Neural cell (in vitro differentiated cells): Measurements from ENCODE around the gene PTEN. TPM values are rescaled to one million over a fixed set of nuclear protein-coding genes. Genes with fewer than 3 reads are reported as not detected.

ENCODE experiments used
- H2AFZ ChIP-seq: fragments of 200-600, 300-800 bp; sonication (generic), shearing (Covaris generic); 2 replicates; pipeline ENCODE4 v1.6.0; 2014; ENCODE audit warnings: low read depth, mild to moderate bottlenecking, antibody characterized with exemption, low read length, moderate library complexity
- H3F3A ChIP-seq: fragments of 200-600 bp; shearing (Covaris generic); 2 replicates; pipeline ENCODE4 v1.6.1; 2016; ENCODE audit warnings: mild to moderate bottlenecking, moderate library complexity, mixed read lengths, antibody characterized with exemption, low read length; ENCODE audit not compliant: insufficient read depth, poor library complexity, severe bottlenecking
- H3K27ac ChIP-seq: fragments of 200-600, 300-800 bp; sonication (generic), shearing (Covaris generic); 2 replicates; pipeline ENCODE4 v1.5.1; 2014; ENCODE audit warnings: mild to moderate bottlenecking, low read length, moderate library complexity
- H3K27me3 ChIP-seq: fragments of 300-800, 200-600 bp; sonication (generic), shearing (Covaris generic); 2 replicates; pipeline ENCODE4 v1.6.0; 2014; ENCODE audit warnings: mild to moderate bottlenecking, low read depth, low read length, moderate library complexity; ENCODE audit not compliant: insufficient read depth
- H3K36me3 ChIP-seq: fragments of 300-800, 200-600 bp; sonication (generic), shearing (Covaris generic); 2 replicates; pipeline ENCODE4 v1.5.1; 2014; ENCODE audit warnings: mild to moderate bottlenecking, antibody characterized with exemption, low read length, moderate library complexity; ENCODE audit not compliant: insufficient read depth
- H3K4me2 ChIP-seq: fragments of 300-800, 200-600 bp; sonication (generic), shearing (Covaris generic); 2 replicates; pipeline ENCODE4 v1.6.0; 2014; ENCODE audit warnings: mild to moderate bottlenecking, low read length
- H3K4me3 ChIP-seq: fragments of 300-800, 200-600 bp; sonication (generic), shearing (Covaris generic); 2 replicates; pipeline ENCODE4 v1.5.1; 2014; ENCODE audit warnings: mild to moderate bottlenecking, low read length, moderate library complexity
- H3K79me2 ChIP-seq: fragments of 200-600 bp; shearing (Covaris generic); replicated peaks from 2 replicates; pipeline ENCODE4 v1.6.0; 2014; ENCODE audit warnings: mild to moderate bottlenecking, low read length, moderate library complexity; ENCODE audit not compliant: insufficient read depth
- H3K9ac ChIP-seq: fragments of 300-800, 200-600 bp; sonication (generic), shearing (Covaris generic); 2 replicates; pipeline ENCODE4 v1.6.1; 2016; ENCODE audit warnings: mild to moderate bottlenecking, low read length, mixed read lengths
- H3K9me2 ChIP-seq: fragments of 200-600 bp; shearing (Covaris generic); 2 replicates; pipeline ENCODE4 v1.6.1; 2016; ENCODE audit warnings: mild to moderate bottlenecking, low read length, mixed read lengths; ENCODE audit not compliant: insufficient read depth
- H3K9me3 ChIP-seq: fragments of 200-600, 300-800 bp; sonication (generic), shearing (Covaris generic); 2 replicates; pipeline ENCODE4 v1.6.1; 2016; ENCODE audit warnings: mild to moderate bottlenecking, mixed run types, low read length, moderate library complexity, mixed read lengths
- H4K20me1 ChIP-seq: fragments of 200-600 bp; shearing (Covaris generic); 2 replicates; pipeline ENCODE4 v1.6.1; 2016; ENCODE audit warnings: mild to moderate bottlenecking, mixed run types; ENCODE audit not compliant: insufficient read depth
- EP300 ChIP-seq: fragments of 450-650 bp; conservative IDR thresholded peaks from 2 replicates; pipeline ENCODE4 v1.6.1; 2014; ENCODE audit warnings: antibody characterized with exemption, mild to moderate bottlenecking, moderate library complexity; ENCODE audit not compliant: poor library complexity, severe bottlenecking
- EZH2 ChIP-seq: fragments of 200-600, 300-800 bp; shearing (Covaris generic), sonication (generic); IDR thresholded peaks from 2 replicates; pipeline ENCODE4 v1.6.1; 2014; ENCODE audit warnings: antibody characterized with exemption, low read length, borderline replicate concordance, mild to moderate bottlenecking; ENCODE audit not compliant: insufficient read depth, poor library complexity, severe bottlenecking
- MXI1 ChIP-seq: fragments of 450-650 bp; conservative IDR thresholded peaks from 2 replicates; pipeline ENCODE4 v1.6.1; 2014; ENCODE audit warnings: antibody characterized with exemption, mild to moderate bottlenecking; ENCODE audit not compliant: poor library complexity, severe bottlenecking
- POLR2AphosphoS5 ChIP-seq: IDR thresholded peaks from 2 replicates; pipeline ENCODE4 v1.6.1; 2012
- RAD21 ChIP-seq: fragments of 450-650 bp; conservative IDR thresholded peaks from 2 replicates; pipeline ENCODE4 v1.6.1; 2014; ENCODE audit warnings: antibody characterized with exemption, mild to moderate bottlenecking, moderate library complexity
- REST ChIP-seq: IDR thresholded peaks from 2 replicates; pipeline ENCODE4 v1.6.1; 2012; ENCODE audit warnings: borderline replicate concordance
- SMC3 ChIP-seq: fragments of 450-650 bp; conservative IDR thresholded peaks from 2 replicates; pipeline ENCODE4 v1.6.1; 2014; ENCODE audit warnings: antibody characterized with exemption, mild to moderate bottlenecking, moderate library complexity; ENCODE audit not compliant: poor library complexity
- TAF1 ChIP-seq: IDR thresholded peaks from 2 replicates; pipeline ENCODE4 v1.6.1; 2012; ENCODE audit warnings: low read depth
- polyA plus RNA-seq: library from polyadenylated mRNA; depleted of rRNA; stranded (reverse); fragments of >200 nt; gene quantifications from 2 replicates; pipeline ENCODE4 v1.2.3, GENCODE V29; 2014
- TF ChIP-seq, protein P1 (sequence below): fragments of 450-650 bp; IDR thresholded peaks from 2 replicates; pipeline ENCODE4 v1.5.1; 2014; ENCODE audit warnings: antibody characterized with exemption, mild to moderate bottlenecking, moderate library complexity; ENCODE audit not compliant: poor library complexity, severe bottlenecking

The PTEN gene
- polyA plus RNA-seq, 1 donor from 2014 or later = 47.3 TPM

- Histone ChIP-seq H3K9ac (no peak overlapping the region), H3K9me2 (no peaks in the 10 kb centered on the region), H3K4me3 (no peak overlapping the region), H3K4me2 (no peak overlapping the region), H2AFZ (no peak overlapping the region), H3K27ac (no peak overlapping the region), H3K27me3 (no peaks in the 10 kb centered on the region), H3F3A (no peaks in the 10 kb centered on the region), H3K9me3 (peaks cover 7% of the 10 kb centered on the region), H3K36me3 (peaks cover 19% of the 10 kb centered on the region), H4K20me1 (no peaks in the 10 kb centered on the region), H3K79me2 (peaks cover 24% of the 10 kb centered on the region)
- TF ChIP-seq SMC3 = no peak
- TF ChIP-seq REST = no peak
- no peak for TF ChIP-seq TAF1
- no peak for TF ChIP-seq RAD21
- TF ChIP-seq POLR2AphosphoS5 = no peak
- no peak for TF ChIP-seq MXI1
- no peak for TF ChIP-seq EP300
- TF ChIP-seq, protein P1, sequence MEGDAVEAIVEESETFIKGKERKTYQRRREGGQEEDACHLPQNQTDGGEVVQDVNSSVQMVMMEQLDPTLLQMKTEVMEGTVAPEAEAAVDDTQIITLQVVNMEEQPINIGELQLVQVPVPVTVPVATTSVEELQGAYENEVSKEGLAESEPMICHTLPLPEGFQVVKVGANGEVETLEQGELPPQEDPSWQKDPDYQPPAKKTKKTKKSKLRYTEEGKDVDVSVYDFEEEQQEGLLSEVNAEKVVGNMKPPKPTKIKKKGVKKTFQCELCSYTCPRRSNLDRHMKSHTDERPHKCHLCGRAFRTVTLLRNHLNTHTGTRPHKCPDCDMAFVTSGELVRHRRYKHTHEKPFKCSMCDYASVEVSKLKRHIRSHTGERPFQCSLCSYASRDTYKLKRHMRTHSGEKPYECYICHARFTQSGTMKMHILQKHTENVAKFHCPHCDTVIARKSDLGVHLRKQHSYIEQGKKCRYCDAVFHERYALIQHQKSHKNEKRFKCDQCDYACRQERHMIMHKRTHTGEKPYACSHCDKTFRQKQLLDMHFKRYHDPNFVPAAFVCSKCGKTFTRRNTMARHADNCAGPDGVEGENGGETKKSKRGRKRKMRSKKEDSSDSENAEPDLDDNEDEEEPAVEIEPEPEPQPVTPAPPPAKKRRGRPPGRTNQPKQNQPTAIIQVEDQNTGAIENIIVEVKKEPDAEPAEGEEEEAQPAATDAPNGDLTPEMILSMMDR = no peak
- no peak for TF ChIP-seq EZH2
Observed at GRCh38 chr10:87887146-87887545, 23.7 kb downstream of the PTEN start.

DNA sequence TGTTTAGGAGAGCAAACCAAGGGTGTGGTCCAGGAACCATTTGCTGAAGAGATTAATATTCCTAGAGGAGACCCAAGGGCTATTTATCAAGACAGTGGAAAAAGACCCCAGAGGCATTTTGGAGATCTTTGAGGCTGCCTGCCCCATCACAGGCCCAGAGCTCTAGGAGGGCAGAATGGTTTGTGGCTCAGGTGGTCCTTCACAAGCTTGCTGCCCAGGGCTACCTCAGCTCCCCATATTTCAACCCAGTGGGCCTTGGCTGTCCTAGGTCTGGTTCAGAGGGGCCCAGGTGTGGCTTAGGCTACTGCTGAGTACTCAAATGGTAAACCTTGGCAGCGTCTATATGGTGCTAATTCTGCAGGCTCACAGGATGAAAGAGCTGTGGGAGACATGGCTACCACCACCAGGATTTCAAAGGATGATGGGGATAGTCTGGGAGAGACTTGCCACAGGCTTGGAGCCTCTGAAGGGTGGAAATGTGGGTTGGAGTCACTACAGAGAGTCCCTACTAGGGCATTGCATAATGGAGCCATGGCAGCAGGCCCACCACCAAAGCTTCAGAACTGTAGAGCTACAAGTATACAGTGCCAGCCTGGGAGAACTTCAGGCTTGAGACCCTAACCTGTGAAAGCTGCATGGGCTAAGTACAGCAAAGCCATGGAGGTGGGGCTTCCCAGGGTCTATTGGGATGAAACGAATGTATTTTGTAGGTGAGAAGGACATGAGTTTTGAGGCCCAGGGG is 24.3 kb downstream of the PTEN start:
- Histone ChIP-seq H3K9me3 (peaks cover 7% of the 10 kb centered on the region), H4K20me1 (no peaks in the 10 kb centered on the region)

More for the DNA sequence above, 24.3 kb downstream of the PTEN start:
- no peak overlapping the region for H3K27ac ChIP-seq
- no peaks in the 10 kb centered on the region for H3K27me3 ChIP-seq
- H3K4me2 ChIP-seq = no peak overlapping the region
- H3K79me2 ChIP-seq = peaks cover 24% of the 10 kb centered on the region
- no peak overlapping the region for H3K4me3 ChIP-seq
- no peaks in the 10 kb centered on the region for H3K9me2 ChIP-seq
- no peak overlapping the region for H2AFZ ChIP-seq
- no peak overlapping the region for H3K9ac ChIP-seq
- no peak for TF ChIP-seq EZH2
- TF ChIP-seq SMC3 = no peak
- peaks cover 19% of the 10 kb centered on the region for H3K36me3 ChIP-seq
- no peaks in the 10 kb centered on the region for H3F3A ChIP-seq
